Activated B cell treated with CpG ODN at 0.5 μM for 24 hours (primary cell): ENCODE data around the gene RASSF8. TPM values are rescaled to one million over a fixed set of nuclear protein-coding genes. Genes with fewer than 3 reads are reported as not detected.

ENCODE experiments used
- ATAC-seq: fragments of 200-7000 bp; cut with Tn5 transposase; one replicate; pipeline ENCODE4 v1.10.0; 2021; ENCODE audit warnings: low read depth, mild to moderate bottlenecking, moderate library complexity
- CTCF ChIA-PET: fragments of 350-600 bp; sonication (Branson Sonifier 250); formaldehyde crosslinking; loops from one replicate; lab custom pipeline; 2021; ENCODE audit warnings: antibody characterized with exemption; lab: Charles Lee
- POLR2A ChIA-PET: fragments of 350-600 bp; sonication (Branson Sonifier 250); formaldehyde crosslinking; loops from one replicate; lab custom pipeline; 2021; ENCODE audit warnings: antibody characterized with exemption; lab: Charles Lee
- DNase-seq: peaks from one replicate; pipeline ENCODE4 v3.0.0; 2022
- H3K27ac Mint-ChIP-seq: one replicate; pipeline ENCODE4 v1.8.0; 2020; ENCODE audit warnings: mixed read lengths
- H3K27me3 Mint-ChIP-seq: one replicate; pipeline ENCODE4 v1.8.0; 2021; ENCODE audit warnings: mixed read lengths
- H3K36me3 Mint-ChIP-seq: one replicate; pipeline ENCODE4 v1.8.0; 2021; ENCODE audit warnings: low read depth, mixed read lengths
- H3K4me1 Mint-ChIP-seq: one replicate; pipeline ENCODE4 v1.8.0; 2021; ENCODE audit warnings: mixed read lengths
- H3K4me3 Mint-ChIP-seq: one replicate; pipeline ENCODE4 v1.8.0; 2020; ENCODE audit warnings: mild to moderate bottlenecking, mixed read lengths
- H3K9me3 Mint-ChIP-seq: one replicate; pipeline ENCODE4 v1.8.0; 2020; ENCODE audit warnings: mixed read lengths
- CTCF ChIP-seq: fragments of 200-600 bp; IDR thresholded peaks from one replicate; pipeline ENCODE4 v1.8.0; 2022; ENCODE audit warnings: antibody characterized with exemption, mild to moderate bottlenecking
- intact Hi-C: fragments of 100-400 bp; cut with micrococcal nuclease; formaldehyde crosslinking; loops from one replicate; pipeline ENCODE4 v1.15.1; 2024
- total RNA-seq: library from RNA; stranded (reverse); gene quantifications from 2 replicates; pipeline ENCODE4 v1.2.3, GENCODE V29; 2022

The RASSF8 gene
- total RNA-seq, 1 donor from 2014 or later, result 0.58 TPM

GRCh38 chr12:25949343-25949742 is 9.1 kb upstream of the RASSF8 start:
- no peak overlapping the region for H3K27ac Mint-ChIP-seq
- TF ChIP-seq CTCF, result no peak
- H3K27me3 Mint-ChIP-seq, result peaks cover 9% of the 10 kb centered on the region
- no peaks in the 10 kb centered on the region for H3K36me3 Mint-ChIP-seq
- no peaks in the 10 kb centered on the region for H3K4me1 Mint-ChIP-seq
- CTCF ChIA-PET, result no interaction called here
- POLR2A ChIA-PET, result no interaction called here
- no peak overlapping the region for H3K4me3 Mint-ChIP-seq
- ATAC-seq (no peak), DNase-seq (no peak)
- intact Hi-C loops, result no loop called here
- no peaks in the 10 kb centered on the region for H3K9me3 Mint-ChIP-seq

- Mint-ChIP-seq H3K27ac (no peak overlapping the region), H3K36me3 (no peaks in the 10 kb centered on the region), H3K4me1 (no peaks in the 10 kb centered on the region), H3K4me3 (no peak overlapping the region), H3K9me3 (no peaks in the 10 kb centered on the region), H3K27me3 (peaks cover 8% of the 10 kb centered on the region)
- ATAC-seq, result no peak
- ChIA-PET POLR2A (no interaction called here), CTCF (no interaction called here)
- no peak for TF ChIP-seq CTCF
- intact Hi-C loops, result no loop called here
- no peak for DNase-seq
Observed at GRCh38 chr12:25950329-25951115, 8.0 kb upstream of the RASSF8 start.

- Mint-ChIP-seq H3K27ac (no peak overlapping the region), H3K4me1 (peaks cover 15% of the 10 kb centered on the region), H3K27me3 (peaks cover 29% of the 10 kb centered on the region), H3K9me3 (no peaks in the 10 kb centered on the region), H3K36me3 (no peaks in the 10 kb centered on the region), H3K4me3 (peak overlapping the region; percentile 72)
- ChIA-PET CTCF (no interaction called here), POLR2A (no interaction called here)
- intact Hi-C loops, result no loop called here
- TF ChIP-seq CTCF, result no peak
- DNase-seq (no peak), ATAC-seq (no peak)
Observed at GRCh38 chr12:25957793-25958427, 572 bp upstream of the RASSF8 start.

DNA sequence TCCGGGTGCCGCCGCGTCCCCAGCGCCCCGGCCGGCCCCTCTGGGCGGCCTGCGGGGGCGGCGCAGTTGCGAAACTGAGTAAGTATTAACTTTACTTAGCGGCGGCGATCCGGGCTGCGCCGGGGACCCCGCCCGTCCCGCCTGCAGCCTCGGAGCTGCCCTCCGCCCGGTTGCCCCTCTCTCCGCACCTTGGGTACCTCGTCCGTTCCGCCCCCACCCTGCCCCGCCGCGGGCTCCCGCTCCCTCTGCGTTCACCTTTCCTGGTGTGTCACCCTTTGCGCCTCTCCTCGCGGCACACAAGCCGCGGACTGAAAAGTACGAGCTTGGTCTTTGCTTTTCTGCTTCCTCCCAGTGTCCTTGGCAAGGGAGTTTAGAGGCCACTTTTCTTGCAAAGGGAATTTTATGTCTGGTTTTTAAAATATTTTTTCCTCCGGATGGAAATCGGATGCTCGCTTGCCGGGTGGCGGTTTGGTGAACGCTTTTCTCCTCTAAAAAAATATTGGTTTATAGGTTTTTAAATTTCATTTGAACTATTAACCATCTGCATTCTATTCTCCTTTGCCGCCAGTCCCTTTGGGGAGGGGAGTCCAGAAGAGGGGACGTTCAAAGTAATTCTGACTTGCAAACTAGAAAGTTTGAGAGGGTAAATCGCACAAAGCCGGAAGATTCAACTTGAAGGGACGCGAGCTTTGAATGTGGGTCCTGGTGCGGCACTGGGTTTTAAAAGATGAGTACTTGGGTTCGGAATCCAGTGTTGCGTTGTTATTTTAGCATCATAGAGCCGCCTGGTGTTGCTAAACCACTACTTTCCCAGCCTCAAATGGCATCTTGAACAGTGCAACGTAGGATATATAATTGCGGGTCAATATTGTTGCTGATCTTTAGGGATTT is 834 bp downstream of the RASSF8 start:
- TF ChIP-seq CTCF, result no peak
- DNase-seq (no peak), ATAC-seq (peak; percentile 4)
- peak overlapping the region; percentile 84 for H3K4me3 Mint-ChIP-seq
- peaks cover 40% of the 10 kb centered on the region for H3K27me3 Mint-ChIP-seq
- CTCF ChIA-PET, result no interaction called here
- H3K4me1 Mint-ChIP-seq, result peaks cover 15% of the 10 kb centered on the region
- POLR2A ChIA-PET, result no interaction called here
- no peaks in the 10 kb centered on the region for H3K36me3 Mint-ChIP-seq
- H3K9me3 Mint-ChIP-seq, result no peaks in the 10 kb centered on the region
- intact Hi-C loops, result no loop called here
- H3K27ac Mint-ChIP-seq, result no peak overlapping the region

GRCh38 chr12:25960143-25960542 is 1.7 kb downstream of the RASSF8 start:
- DNase-seq (no peak), ATAC-seq (no peak)
- intact Hi-C loops, result no loop called here
- CTCF ChIA-PET, result no interaction called here
- Mint-ChIP-seq H3K9me3 (no peaks in the 10 kb centered on the region), H3K27me3 (peaks cover 43% of the 10 kb centered on the region), H3K36me3 (no peaks in the 10 kb centered on the region), H3K4me1 (peaks cover 15% of the 10 kb centered on the region), H3K4me3 (peak overlapping the region; percentile 84), H3K27ac (no peak overlapping the region)
- POLR2A ChIA-PET, result no interaction called here
- TF ChIP-seq CTCF, result no peak
